SK-N-MC (cell line): ENCODE results near the gene OPCML.

Experiments
- DNase-seq: peaks from one replicate; pipeline ENCODE4 v3.0.0-alpha.2; 2011; ENCODE audit warnings: low read depth, low spot score
- H3K27ac ChIP-seq: fragments of 200-600 bp; sonication (generic); 2 replicates; pipeline ENCODE4 v1.5.1; 2016; ENCODE audit warnings: mixed run types
- H3K36me3 ChIP-seq: fragments of 200-600 bp; sonication (generic); 2 replicates; pipeline ENCODE4 v1.6.1; 2017; ENCODE audit warnings: antibody characterized with exemption, low read length, mixed read lengths; ENCODE audit not compliant: insufficient read depth
- H3K4me3 ChIP-seq: fragments of 200-600 bp; sonication (generic); 2 replicates; pipeline ENCODE4 v1.5.1; 2016
- H3K9ac ChIP-seq: fragments of 200-600 bp; sonication (generic); 2 replicates; pipeline ENCODE4 v1.8.0; 2017; ENCODE audit warnings: mixed run types, mixed read lengths; ENCODE audit not compliant: insufficient read length
- H3K9me3 ChIP-seq: fragments of 200-600 bp; sonication (generic); 2 replicates; pipeline ENCODE4 v1.6.1; 2017; ENCODE audit warnings: low read depth, mild to moderate bottlenecking, antibody characterized with exemption, low read length, moderate library complexity, mixed read lengths
- EZH2 ChIP-seq: fragments of 200-600 bp; sonication (generic); IDR thresholded peaks from one replicate; pipeline ENCODE4 v1.6.1; 2017; ENCODE audit warnings: antibody characterized with exemption
- FOXP2 ChIP-seq: optimal IDR thresholded peaks from 2 replicates; pipeline ENCODE3; 2011; ENCODE audit warnings: mild to moderate bottlenecking, moderate library complexity; ENCODE audit not compliant: insufficient read depth; ENCODE audit errors: extremely low read length, control extremely low read depth
- POLR2AphosphoS5 ChIP-seq: IDR thresholded peaks from 2 replicates; pipeline ENCODE4 v1.6.1; 2012; ENCODE audit warnings: mild to moderate bottlenecking, low read depth, low read length, borderline replicate concordance

Gene OPCML

GRCh38 chr11:133107763-133108162 is 424.5 kb downstream of the OPCML start:
- no peak for DNase-seq
- TF ChIP-seq EZH2, result no peak
- no peak for TF ChIP-seq FOXP2
- no peak for TF ChIP-seq POLR2AphosphoS5
- Histone ChIP-seq H3K9me3 (no peaks in the 10 kb centered on the region), H3K9ac (no peak overlapping the region), H3K36me3 (no peaks in the 10 kb centered on the region), H3K4me3 (no peak overlapping the region), H3K27ac (no peak overlapping the region)

GRCh38 chr11:133107136-133107535 is 425.2 kb downstream of the OPCML start:
- no peak overlapping the region for H3K9ac ChIP-seq
- H3K9me3 ChIP-seq, result no peaks in the 10 kb centered on the region
- H3K4me3 ChIP-seq, result no peak overlapping the region
- H3K36me3 ChIP-seq, result no peaks in the 10 kb centered on the region
- TF ChIP-seq FOXP2 (no peak), POLR2AphosphoS5 (no peak), EZH2 (no peak)
- DNase-seq, result no peak
- H3K27ac ChIP-seq, result no peak overlapping the region

GRCh38 chr11:133106417-133106816 is 425.9 kb downstream of the OPCML start:
- H3K9me3 ChIP-seq, result no peaks in the 10 kb centered on the region
- H3K27ac ChIP-seq, result no peak overlapping the region
- H3K9ac ChIP-seq, result no peak overlapping the region
- no peak overlapping the region for H3K4me3 ChIP-seq
- DNase-seq, result no peak
- no peak for TF ChIP-seq POLR2AphosphoS5
- no peak for TF ChIP-seq EZH2
- TF ChIP-seq FOXP2, result no peak
- no peaks in the 10 kb centered on the region for H3K36me3 ChIP-seq

GRCh38 chr11:133104009-133104744 is 428.1 kb downstream of the OPCML start:
- H3K9ac ChIP-seq, result no peak overlapping the region
- no peaks in the 10 kb centered on the region for H3K9me3 ChIP-seq
- H3K27ac ChIP-seq, result no peak overlapping the region
- DNase-seq, result no peak
- TF ChIP-seq FOXP2 (no peak), EZH2 (no peak), POLR2AphosphoS5 (no peak)
- H3K4me3 ChIP-seq, result no peak overlapping the region
- H3K36me3 ChIP-seq, result no peaks in the 10 kb centered on the region

- Histone ChIP-seq H3K9me3 (no peaks in the 10 kb centered on the region), H3K27ac (no peak overlapping the region), H3K36me3 (no peaks in the 10 kb centered on the region), H3K9ac (no peak overlapping the region), H3K4me3 (no peak overlapping the region)
- DNase-seq, result no peak
- TF ChIP-seq POLR2AphosphoS5, result no peak
- TF ChIP-seq FOXP2, result no peak
- TF ChIP-seq EZH2, result no peak
These were observed 435.3 kb downstream of the OPCML start for GRCh38 chr11:133096981-133097380.

- Histone ChIP-seq H3K4me3 (no peak overlapping the region), H3K27ac (no peak overlapping the region), H3K36me3 (no peaks in the 10 kb centered on the region), H3K9ac (no peak overlapping the region), H3K9me3 (no peaks in the 10 kb centered on the region)
- DNase-seq, result no peak
- TF ChIP-seq EZH2 (no peak), POLR2AphosphoS5 (no peak), FOXP2 (no peak)
These were observed 445.8 kb downstream of the OPCML start for GRCh38 chr11:133086518-133086917.

GRCh38 chr11:133082841-133083488 is 449.3 kb downstream of the OPCML start:
- H3K27ac ChIP-seq, result no peak overlapping the region

GRCh38 chr11:133082453-133082781 is 449.9 kb downstream of the OPCML start:
- Histone ChIP-seq H3K36me3 (no peaks in the 10 kb centered on the region), H3K4me3 (peak overlapping the region; percentile 66), H3K27ac (no peak overlapping the region), H3K9ac (no peak overlapping the region), H3K9me3 (no peaks in the 10 kb centered on the region)
- DNase-seq, result no peak
- TF ChIP-seq POLR2AphosphoS5 (no peak), FOXP2 (no peak), EZH2 (no peak)

More at GRCh38 chr11:133082841-133083488, 449.3 kb downstream of the OPCML start:
- H3K9ac ChIP-seq, result no peak overlapping the region
- no peaks in the 10 kb centered on the region for H3K36me3 ChIP-seq
- H3K9me3 ChIP-seq, result no peaks in the 10 kb centered on the region
- DNase-seq, result no peak
- no peak for TF ChIP-seq EZH2
- TF ChIP-seq POLR2AphosphoS5, result no peak
- peak overlapping the region; percentile 68 for H3K4me3 ChIP-seq

- Histone ChIP-seq H3K9ac (no peak overlapping the region), H3K9me3 (no peaks in the 10 kb centered on the region), H3K36me3 (no peaks in the 10 kb centered on the region), H3K4me3 (no peak overlapping the region), H3K27ac (no peak overlapping the region)
- DNase-seq, result no peak
- TF ChIP-seq EZH2 (no peak), FOXP2 (no peak), POLR2AphosphoS5 (no peak)
These were observed 450.4 kb downstream of the OPCML start for GRCh38 chr11:133081730-133082452.
